ENCODE results near the gene TTC29.

DNA sequence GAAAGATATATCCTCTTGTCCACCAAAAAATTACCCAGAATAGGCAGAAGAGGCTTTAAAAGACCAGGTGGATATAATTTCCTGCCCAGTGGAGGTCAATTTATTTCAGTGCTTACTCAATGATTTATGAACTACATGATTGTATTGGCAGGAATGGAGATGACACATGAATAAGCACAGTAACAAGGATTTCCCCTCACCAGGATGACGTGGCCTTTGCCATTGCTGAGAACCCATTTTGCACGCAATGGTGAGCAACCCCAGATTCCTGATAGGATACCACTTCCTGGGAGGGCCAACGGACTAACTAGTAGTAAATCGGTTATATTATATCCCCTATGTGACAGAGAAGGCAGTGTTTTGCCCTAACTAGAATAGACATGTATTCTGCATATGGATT, 11.6 kb upstream of the TTC29 start:
- TF ChIP-seq, protein P1, sequence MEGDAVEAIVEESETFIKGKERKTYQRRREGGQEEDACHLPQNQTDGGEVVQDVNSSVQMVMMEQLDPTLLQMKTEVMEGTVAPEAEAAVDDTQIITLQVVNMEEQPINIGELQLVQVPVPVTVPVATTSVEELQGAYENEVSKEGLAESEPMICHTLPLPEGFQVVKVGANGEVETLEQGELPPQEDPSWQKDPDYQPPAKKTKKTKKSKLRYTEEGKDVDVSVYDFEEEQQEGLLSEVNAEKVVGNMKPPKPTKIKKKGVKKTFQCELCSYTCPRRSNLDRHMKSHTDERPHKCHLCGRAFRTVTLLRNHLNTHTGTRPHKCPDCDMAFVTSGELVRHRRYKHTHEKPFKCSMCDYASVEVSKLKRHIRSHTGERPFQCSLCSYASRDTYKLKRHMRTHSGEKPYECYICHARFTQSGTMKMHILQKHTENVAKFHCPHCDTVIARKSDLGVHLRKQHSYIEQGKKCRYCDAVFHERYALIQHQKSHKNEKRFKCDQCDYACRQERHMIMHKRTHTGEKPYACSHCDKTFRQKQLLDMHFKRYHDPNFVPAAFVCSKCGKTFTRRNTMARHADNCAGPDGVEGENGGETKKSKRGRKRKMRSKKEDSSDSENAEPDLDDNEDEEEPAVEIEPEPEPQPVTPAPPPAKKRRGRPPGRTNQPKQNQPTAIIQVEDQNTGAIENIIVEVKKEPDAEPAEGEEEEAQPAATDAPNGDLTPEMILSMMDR (IDR thresholded peaks at IDR 0.05) = no peak
- TF ChIP-seq EZH2phosphoT487 (IDR thresholded peaks at IDR 0.05; ENCODE audit: borderline replicate concordance, low read depth) = no peak
- TF ChIP-seq, protein P2, sequence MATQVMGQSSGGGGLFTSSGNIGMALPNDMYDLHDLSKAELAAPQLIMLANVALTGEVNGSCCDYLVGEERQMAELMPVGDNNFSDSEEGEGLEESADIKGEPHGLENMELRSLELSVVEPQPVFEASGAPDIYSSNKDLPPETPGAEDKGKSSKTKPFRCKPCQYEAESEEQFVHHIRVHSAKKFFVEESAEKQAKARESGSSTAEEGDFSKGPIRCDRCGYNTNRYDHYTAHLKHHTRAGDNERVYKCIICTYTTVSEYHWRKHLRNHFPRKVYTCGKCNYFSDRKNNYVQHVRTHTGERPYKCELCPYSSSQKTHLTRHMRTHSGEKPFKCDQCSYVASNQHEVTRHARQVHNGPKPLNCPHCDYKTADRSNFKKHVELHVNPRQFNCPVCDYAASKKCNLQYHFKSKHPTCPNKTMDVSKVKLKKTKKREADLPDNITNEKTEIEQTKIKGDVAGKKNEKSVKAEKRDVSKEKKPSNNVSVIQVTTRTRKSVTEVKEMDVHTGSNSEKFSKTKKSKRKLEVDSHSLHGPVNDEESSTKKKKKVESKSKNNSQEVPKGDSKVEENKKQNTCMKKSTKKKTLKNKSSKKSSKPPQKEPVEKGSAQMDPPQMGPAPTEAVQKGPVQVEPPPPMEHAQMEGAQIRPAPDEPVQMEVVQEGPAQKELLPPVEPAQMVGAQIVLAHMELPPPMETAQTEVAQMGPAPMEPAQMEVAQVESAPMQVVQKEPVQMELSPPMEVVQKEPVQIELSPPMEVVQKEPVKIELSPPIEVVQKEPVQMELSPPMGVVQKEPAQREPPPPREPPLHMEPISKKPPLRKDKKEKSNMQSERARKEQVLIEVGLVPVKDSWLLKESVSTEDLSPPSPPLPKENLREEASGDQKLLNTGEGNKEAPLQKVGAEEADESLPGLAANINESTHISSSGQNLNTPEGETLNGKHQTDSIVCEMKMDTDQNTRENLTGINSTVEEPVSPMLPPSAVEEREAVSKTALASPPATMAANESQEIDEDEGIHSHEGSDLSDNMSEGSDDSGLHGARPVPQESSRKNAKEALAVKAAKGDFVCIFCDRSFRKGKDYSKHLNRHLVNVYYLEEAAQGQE (IDR thresholded peaks at IDR 0.05; ENCODE audit: low read depth, low read length) = no peak
- TF ChIP-seq, protein P3, sequence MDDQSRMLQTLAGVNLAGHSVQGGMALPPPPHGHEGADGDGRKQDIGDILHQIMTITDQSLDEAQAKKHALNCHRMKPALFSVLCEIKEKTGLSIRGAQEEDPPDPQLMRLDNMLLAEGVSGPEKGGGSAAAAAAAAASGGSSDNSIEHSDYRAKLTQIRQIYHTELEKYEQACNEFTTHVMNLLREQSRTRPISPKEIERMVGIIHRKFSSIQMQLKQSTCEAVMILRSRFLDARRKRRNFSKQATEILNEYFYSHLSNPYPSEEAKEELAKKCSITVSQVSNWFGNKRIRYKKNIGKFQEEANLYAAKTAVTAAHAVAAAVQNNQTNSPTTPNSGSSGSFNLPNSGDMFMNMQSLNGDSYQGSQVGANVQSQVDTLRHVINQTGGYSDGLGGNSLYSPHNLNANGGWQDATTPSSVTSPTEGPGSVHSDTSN (IDR thresholded peaks at IDR 0.05) = peak; percentile 27; the same call in 1 of the 2 replicates

Measured in SK-N-SH (cell line).